Mucosa of rectum (tissue), 2 donors: ENCODE results near the gene SRGAP1.
"Not testable (repeated sequence)": the region's sequence is repeated elsewhere in the genome, so short reads cannot be mapped to it uniquely, and the experiment has no call there.

ENCODE experiments used
- H3K27ac ChIP-seq, 2 donors: one replicate each; pipeline ENCODE4 v1.7.0; 2013; ENCODE audit warnings: inconsistent platforms in 2 of 2, low read depth in 2 of 2, low read length in 2 of 2
- H3K27me3 ChIP-seq, 2 donors: one replicate each; pipeline ENCODE4 v1.7.0; 2013; ENCODE audit warnings: low read length in 2 of 2; ENCODE audit not compliant: control insufficient read depth in 2 of 2, insufficient read depth in 2 of 2
- H3K36me3 ChIP-seq, 2 donors: one replicate each; pipeline ENCODE4 v1.7.0; 2013; ENCODE audit warnings: low read length in 2 of 2; ENCODE audit not compliant: control insufficient read depth in 2 of 2, insufficient read depth in 2 of 2
- H3K4me1 ChIP-seq, 2 donors: one replicate each; pipeline ENCODE4 v1.7.0; 2013; ENCODE audit warnings: low read length in 2 of 2, mild to moderate bottlenecking in 1 of 2; ENCODE audit not compliant: control insufficient read depth in 2 of 2, insufficient read depth in 2 of 2
- H3K4me3 ChIP-seq, 2 donors: one replicate each; pipeline ENCODE4 v1.7.0; 2013; ENCODE audit warnings: low read length in 2 of 2
- H3K9ac ChIP-seq, 2 donors: one replicate each; pipeline ENCODE4 v1.7.0; 2013; ENCODE audit warnings: low read length in 2 of 2, low read depth in 1 of 2, mild to moderate bottlenecking in 1 of 2
- H3K9me3 ChIP-seq, 2 donors: one replicate each; pipeline ENCODE4 v1.7.0; 2013; ENCODE audit warnings: low read length in 2 of 2; ENCODE audit not compliant: control insufficient read depth in 2 of 2
- donor health status: healthy.
- donor health status: Normal muscosa, but diverticular disease.

The SRGAP1 gene

GRCh38 chr12:64025174-64025958 lies 180.9 kb downstream of the SRGAP1 start:
- H3K4me1 ChIP-seq, result no peaks in the 10 kb centered on the region
- no peaks in the 10 kb centered on the region for H3K9me3 ChIP-seq
- H3K9ac ChIP-seq, result no peak overlapping the region
- no peak overlapping the region for H3K27ac ChIP-seq
- H3K36me3 ChIP-seq, result no peaks in the 10 kb centered on the region
- no peak overlapping the region for H3K4me3 ChIP-seq
- no peaks in the 10 kb centered on the region for H3K27me3 ChIP-seq

GRCh38 chr12:64027311-64027710 lies 182.8 kb downstream of the SRGAP1 start:
- H3K9me3 ChIP-seq, result no peaks in the 10 kb centered on the region
- H3K9ac ChIP-seq, result no peak overlapping the region
- no peaks in the 10 kb centered on the region for H3K4me1 ChIP-seq
- H3K27me3 ChIP-seq, result no peaks in the 10 kb centered on the region
- no peak overlapping the region for H3K27ac ChIP-seq
- H3K4me3 ChIP-seq, result no peak overlapping the region
- H3K36me3 ChIP-seq, result no peaks in the 10 kb centered on the region

- no peak overlapping the region for H3K27ac ChIP-seq
- no peaks in the 10 kb centered on the region for H3K27me3 ChIP-seq
- H3K4me3 ChIP-seq, result no peak overlapping the region
- H3K36me3 ChIP-seq, result no peaks in the 10 kb centered on the region
- H3K9ac ChIP-seq, result no peak overlapping the region
- H3K9me3 ChIP-seq, result no peaks in the 10 kb centered on the region
- H3K4me1 ChIP-seq, result no peaks in the 10 kb centered on the region
Measured at GRCh38 chr12:64028541-64028940, 184.0 kb downstream of the SRGAP1 start.

GRCh38 chr12:64029013-64029857 lies 184.7 kb downstream of the SRGAP1 start:
- Histone ChIP-seq H3K4me1 (no peaks in the 10 kb centered on the region), H3K27me3 (no peaks in the 10 kb centered on the region), H3K36me3 (no peaks in the 10 kb centered on the region), H3K9ac (no peak overlapping the region), H3K9me3 (no peaks in the 10 kb centered on the region), H3K27ac (no peak overlapping the region), H3K4me3 (no peak overlapping the region)

GRCh38 chr12:64030155-64030554 lies 185.7 kb downstream of the SRGAP1 start:
- Histone ChIP-seq H3K27ac (no peak overlapping the region), H3K27me3 (no peaks in the 10 kb centered on the region), H3K36me3 (no peaks in the 10 kb centered on the region), H3K9me3 (no peaks in the 10 kb centered on the region), H3K4me1 (no peaks in the 10 kb centered on the region), H3K4me3 (no peak overlapping the region), H3K9ac (no peak overlapping the region)

- not testable (repeated sequence) for H3K36me3 ChIP-seq
Measured at GRCh38 chr12:64034056-64034455, 189.6 kb downstream of the SRGAP1 start.

GRCh38 chr12:64034901-64035576 lies 190.5 kb downstream of the SRGAP1 start:
- Histone ChIP-seq H3K36me3 (no peaks in the 10 kb centered on the region), H3K4me1 (peaks cover 0 to 14% of the 10 kb centered on the region in 2 donors), H3K27me3 (no peaks in the 10 kb centered on the region), H3K9me3 (no peaks in the 10 kb centered on the region), H3K9ac (no peak overlapping the region), H3K27ac (no peak overlapping the region), H3K4me3 (no peak overlapping the region)

More at GRCh38 chr12:64034056-64034455, 189.6 kb downstream of the SRGAP1 start:
- not testable (repeated sequence) for H3K27ac ChIP-seq, H3K4me1 ChIP-seq, H3K9me3 ChIP-seq, H3K4me3 ChIP-seq, H3K9ac ChIP-seq, H3K27me3 ChIP-seq

- H3K27me3 ChIP-seq, result no peaks in the 10 kb centered on the region
Measured at GRCh38 chr12:64036414-64036813, 191.9 kb downstream of the SRGAP1 start.

GRCh38 chr12:64039281-64039871 lies 194.9 kb downstream of the SRGAP1 start:
- peaks cover 4 to 16% of the 10 kb centered on the region in 2 donors for H3K4me1 ChIP-seq
- H3K4me3 ChIP-seq, result peak overlapping the region; percentile 41 to 47
- H3K9ac ChIP-seq, result peak overlapping the region in 1 of 2 donors; percentile 23
- no peaks in the 10 kb centered on the region for H3K27me3 ChIP-seq
- no peaks in the 10 kb centered on the region for H3K9me3 ChIP-seq
- H3K27ac ChIP-seq, result peak overlapping the region; percentile 58 to 81
- H3K36me3 ChIP-seq, result no peaks in the 10 kb centered on the region

More at GRCh38 chr12:64036414-64036813, 191.9 kb downstream of the SRGAP1 start:
- Histone ChIP-seq H3K9ac (no peak overlapping the region), H3K9me3 (no peaks in the 10 kb centered on the region), H3K27ac (no peak overlapping the region), H3K4me3 (no peak overlapping the region), H3K4me1 (peaks cover 0 to 16% of the 10 kb centered on the region in 2 donors), H3K36me3 (no peaks in the 10 kb centered on the region)
